Parathyroid adenoma (tissue), 2 donors: ENCODE measurements around the gene C14orf119.

ENCODE experiments used
- H2AFZ ChIP-seq: fragments of 300-600 bp; sonication (generic); one replicate; pipeline ENCODE4 v1.7.0; 2017; ENCODE audit warnings: antibody characterized with exemption, mild to moderate bottlenecking
- H3K27ac ChIP-seq: fragments of 300-600 bp; sonication (generic); one replicate; pipeline ENCODE4 v1.7.0; 2017
- H3K27me3 ChIP-seq: fragments of 300-600 bp; sonication (generic); one replicate; pipeline ENCODE4 v1.7.0; 2017; ENCODE audit warnings: low read length; ENCODE audit not compliant: control insufficient read depth, insufficient read depth
- H3K36me3 ChIP-seq: fragments of 300-600 bp; sonication (generic); one replicate; pipeline ENCODE4 v1.7.0; 2017; ENCODE audit warnings: low read length; ENCODE audit not compliant: control insufficient read depth, insufficient read depth
- H3K4me1 ChIP-seq: fragments of 300-600 bp; sonication (generic); one replicate; pipeline ENCODE4 v1.7.0; 2017; ENCODE audit warnings: control low read depth
- H3K4me2 ChIP-seq: fragments of 300-600 bp; sonication (generic); one replicate; pipeline ENCODE4 v1.7.0; 2017; ENCODE audit warnings: low read length
- H3K4me3 ChIP-seq: fragments of 300-600 bp; sonication (generic); one replicate; pipeline ENCODE4 v1.7.0; 2017; ENCODE audit warnings: low read depth, low read length
- H3K79me2 ChIP-seq: fragments of 300-600 bp; sonication (generic); one replicate; pipeline ENCODE4 v1.7.0; 2017; ENCODE audit warnings: control low read depth
- H3K9ac ChIP-seq: fragments of 300-600 bp; sonication (generic); one replicate; pipeline ENCODE4 v1.7.0; 2017; ENCODE audit warnings: mild to moderate bottlenecking
- H3K9me3 ChIP-seq: fragments of 300-600 bp; sonication (generic); one replicate; pipeline ENCODE4 v1.7.0; 2017; ENCODE audit warnings: low read length; ENCODE audit not compliant: control insufficient read depth
- TF ChIP-seq, protein P1 (sequence below): fragments of 300-600 bp; sonication (generic); IDR thresholded peaks from one replicate; pipeline ENCODE4 v1.7.0; 2017; ENCODE audit warnings: antibody characterized with exemption, mild to moderate bottlenecking
- donor health status: primary hyperparathyroidism.

Gene C14orf119

DNA sequence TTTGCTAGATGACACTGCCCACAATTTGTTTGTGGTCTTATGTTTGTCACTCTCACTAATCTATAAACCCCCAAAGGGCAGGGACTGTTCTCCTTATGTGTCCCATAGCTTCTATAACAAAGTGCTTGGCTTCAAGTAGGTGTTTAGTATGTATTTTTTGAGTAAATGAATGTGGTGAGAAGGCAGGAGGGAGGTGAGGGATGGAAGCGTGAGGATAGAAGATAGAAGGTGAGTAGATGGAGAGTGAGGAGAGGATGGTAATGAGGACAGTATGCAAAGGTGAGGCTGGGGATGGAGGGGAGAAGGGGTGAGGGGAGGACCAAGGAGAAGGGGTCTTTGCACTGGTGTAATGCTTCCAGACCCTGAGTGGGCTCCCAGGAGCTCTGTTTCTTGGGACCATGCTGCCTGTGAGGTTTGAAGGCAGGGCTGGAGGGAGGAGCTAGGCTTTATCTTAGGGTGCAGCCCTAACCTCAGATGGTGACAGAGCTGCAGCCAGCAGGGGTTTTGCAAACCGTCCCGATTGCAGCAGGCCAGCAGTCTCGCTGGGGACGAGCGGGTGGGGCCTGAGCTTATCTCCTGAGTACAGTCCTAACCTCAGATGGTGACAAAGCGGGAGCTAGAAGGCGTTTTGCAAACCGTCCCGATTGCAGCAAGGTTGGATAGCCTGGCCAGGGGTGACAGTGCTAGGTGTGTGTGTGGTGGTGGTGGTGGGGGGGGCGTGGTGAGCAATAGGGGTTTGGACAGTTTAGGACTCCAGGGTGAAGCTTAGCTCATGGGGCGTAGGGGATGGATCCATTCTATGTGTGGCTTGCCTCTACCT is 17.3 kb downstream of the C14orf119 start:
- no peaks in the 10 kb centered on the region for H3K9me3 ChIP-seq
- no peak overlapping the region for H3K4me2 ChIP-seq
- no peaks in the 10 kb centered on the region for H3K79me2 ChIP-seq
- H3K36me3 ChIP-seq, result no peaks in the 10 kb centered on the region
- TF ChIP-seq, protein P1, sequence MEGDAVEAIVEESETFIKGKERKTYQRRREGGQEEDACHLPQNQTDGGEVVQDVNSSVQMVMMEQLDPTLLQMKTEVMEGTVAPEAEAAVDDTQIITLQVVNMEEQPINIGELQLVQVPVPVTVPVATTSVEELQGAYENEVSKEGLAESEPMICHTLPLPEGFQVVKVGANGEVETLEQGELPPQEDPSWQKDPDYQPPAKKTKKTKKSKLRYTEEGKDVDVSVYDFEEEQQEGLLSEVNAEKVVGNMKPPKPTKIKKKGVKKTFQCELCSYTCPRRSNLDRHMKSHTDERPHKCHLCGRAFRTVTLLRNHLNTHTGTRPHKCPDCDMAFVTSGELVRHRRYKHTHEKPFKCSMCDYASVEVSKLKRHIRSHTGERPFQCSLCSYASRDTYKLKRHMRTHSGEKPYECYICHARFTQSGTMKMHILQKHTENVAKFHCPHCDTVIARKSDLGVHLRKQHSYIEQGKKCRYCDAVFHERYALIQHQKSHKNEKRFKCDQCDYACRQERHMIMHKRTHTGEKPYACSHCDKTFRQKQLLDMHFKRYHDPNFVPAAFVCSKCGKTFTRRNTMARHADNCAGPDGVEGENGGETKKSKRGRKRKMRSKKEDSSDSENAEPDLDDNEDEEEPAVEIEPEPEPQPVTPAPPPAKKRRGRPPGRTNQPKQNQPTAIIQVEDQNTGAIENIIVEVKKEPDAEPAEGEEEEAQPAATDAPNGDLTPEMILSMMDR, result no peak
- H3K4me3 ChIP-seq, result no peak overlapping the region
- no peak overlapping the region for H3K27ac ChIP-seq
- no peaks in the 10 kb centered on the region for H3K27me3 ChIP-seq
- H3K9ac ChIP-seq, result no peak overlapping the region
- peaks cover 8% of the 10 kb centered on the region for H3K4me1 ChIP-seq
- no peak overlapping the region for H2AFZ ChIP-seq

DNA sequence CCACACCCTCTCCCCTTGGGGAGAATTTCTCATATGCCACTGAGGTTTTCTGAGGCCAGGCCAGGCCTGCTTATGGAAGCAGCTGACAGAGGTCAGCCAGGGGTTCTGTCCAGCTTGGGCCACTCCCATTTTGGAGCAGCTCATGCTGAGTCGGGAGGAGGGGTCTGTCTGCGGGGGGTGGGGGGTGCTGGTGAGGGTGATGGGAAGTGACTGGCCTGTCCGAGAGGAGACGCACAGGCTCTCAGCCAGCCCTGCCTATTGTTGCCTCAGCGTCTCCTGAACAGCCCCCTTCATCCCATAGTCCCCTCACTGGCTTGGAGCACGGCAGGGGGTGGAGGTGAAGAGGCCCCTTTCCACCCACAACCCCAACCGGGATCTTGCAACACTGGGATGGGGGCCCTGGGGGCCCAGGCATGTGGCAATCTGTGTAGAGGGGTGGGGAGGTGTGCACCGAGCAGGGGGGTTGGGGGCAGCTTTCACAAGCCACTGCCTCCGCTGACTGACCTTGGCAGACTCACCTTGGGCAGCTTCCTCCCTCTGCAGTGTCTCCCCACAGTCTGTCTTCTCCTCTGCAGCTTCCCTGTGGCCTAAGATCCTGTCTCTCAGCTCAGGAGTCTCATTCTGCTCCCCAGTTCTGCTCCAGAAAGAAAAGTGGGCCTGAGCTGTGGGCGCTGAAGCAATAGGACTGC is 18.3 kb downstream of the C14orf119 start:
- Histone ChIP-seq H3K9ac (no peak overlapping the region), H3K27ac (no peak overlapping the region), H3K4me2 (peak overlapping the region; percentile 22), H3K79me2 (no peaks in the 10 kb centered on the region), H3K4me1 (peaks cover 8% of the 10 kb centered on the region), H3K4me3 (no peak overlapping the region), H2AFZ (peak overlapping the region; percentile 75), H3K36me3 (no peaks in the 10 kb centered on the region), H3K27me3 (no peaks in the 10 kb centered on the region), H3K9me3 (no peaks in the 10 kb centered on the region)
- TF ChIP-seq, protein P1, result no peak

DNA sequence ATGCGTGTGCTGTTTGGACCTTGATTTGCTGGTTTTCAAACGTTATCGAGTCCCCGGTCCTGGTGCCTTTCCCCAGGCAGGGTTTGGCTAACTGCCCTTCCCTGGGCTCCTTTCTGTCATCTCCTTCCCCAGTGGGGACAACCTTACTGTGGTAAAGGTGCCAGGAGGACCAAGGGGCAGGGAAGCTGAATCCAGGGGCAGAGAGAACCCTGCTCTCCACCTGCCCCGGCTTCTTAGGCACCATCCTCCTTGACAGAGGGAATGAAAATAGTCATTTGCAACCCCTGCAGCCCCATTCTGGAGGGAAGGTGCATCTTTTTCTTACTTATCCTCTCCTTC is 18.8 kb downstream of the C14orf119 start:
- no peak overlapping the region for H3K4me3 ChIP-seq
- no peak overlapping the region for H3K27ac ChIP-seq
- peaks cover 8% of the 10 kb centered on the region for H3K4me1 ChIP-seq
- peak overlapping the region; percentile 75 for H2AFZ ChIP-seq
- no peaks in the 10 kb centered on the region for H3K9me3 ChIP-seq
- no peaks in the 10 kb centered on the region for H3K36me3 ChIP-seq
- H3K79me2 ChIP-seq, result no peaks in the 10 kb centered on the region
- no peak overlapping the region for H3K9ac ChIP-seq
- no peaks in the 10 kb centered on the region for H3K27me3 ChIP-seq
- H3K4me2 ChIP-seq, result no peak overlapping the region
- TF ChIP-seq, protein P1, result no peak

DNA sequence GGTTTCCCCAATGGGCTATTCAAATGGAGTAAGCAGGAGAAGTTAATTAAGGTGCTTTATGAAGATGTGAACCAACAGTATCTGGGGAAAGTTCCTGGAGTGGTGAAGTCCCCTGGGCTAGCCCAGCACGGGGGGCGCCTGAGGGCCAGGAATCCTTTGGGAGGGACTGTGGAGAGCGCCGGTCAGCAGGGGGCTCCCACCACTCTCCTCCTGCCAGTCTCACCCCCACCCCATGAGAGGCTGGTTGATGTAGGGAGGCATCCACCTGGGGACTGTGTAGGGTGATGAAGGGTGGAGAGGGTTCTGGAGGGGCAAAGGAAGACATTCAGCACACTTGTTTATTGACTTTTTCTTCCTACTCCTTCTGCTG is 19.3 kb downstream of the C14orf119 start:
- no peaks in the 10 kb centered on the region for H3K79me2 ChIP-seq
- H3K9ac ChIP-seq, result no peak overlapping the region
- H3K27me3 ChIP-seq, result no peaks in the 10 kb centered on the region
- H3K27ac ChIP-seq, result no peak overlapping the region
- peaks cover 8% of the 10 kb centered on the region for H3K4me1 ChIP-seq
- TF ChIP-seq, protein P1, result no peak
- no peak overlapping the region for H2AFZ ChIP-seq
- H3K9me3 ChIP-seq, result no peaks in the 10 kb centered on the region
- no peak overlapping the region for H3K4me3 ChIP-seq
- no peak overlapping the region for H3K4me2 ChIP-seq
- no peaks in the 10 kb centered on the region for H3K36me3 ChIP-seq
